GM23248 (cell line): ENCODE results near the gene ANO2. TPM values are rescaled to one million over a fixed set of nuclear protein-coding genes. Genes with fewer than 3 reads are reported as not detected.

Experiments
- DNase-seq: peaks from one replicate; pipeline ENCODE4 v3.0.0-alpha.2; 2015
- H2AFZ ChIP-seq: fragments of 200-600 bp; sonication (generic); 2 replicates; pipeline ENCODE4 v1.6.1; 2016; ENCODE audit warnings: antibody characterized with exemption
- H3F3A ChIP-seq: fragments of 200-600 bp; sonication (generic); 2 replicates; pipeline ENCODE4 v1.6.1; 2016; ENCODE audit warnings: mild to moderate bottlenecking, antibody characterized with exemption, mixed run types; ENCODE audit not compliant: insufficient read depth
- H3K27ac ChIP-seq: fragments of 200-600 bp; sonication (generic); 2 replicates; pipeline ENCODE4 v1.5.1; 2016; ENCODE audit warnings: mild to moderate bottlenecking
- H3K27me3 ChIP-seq: fragments of 200-600 bp; sonication (generic); replicated peaks from 2 replicates; pipeline ENCODE4 v1.6.1; 2016; ENCODE audit warnings: mild to moderate bottlenecking; ENCODE audit not compliant: insufficient read depth
- H3K36me3 ChIP-seq: fragments of 200-600 bp; sonication (generic); 2 replicates; pipeline ENCODE4 v1.6.1; 2016; ENCODE audit warnings: low read depth, mild to moderate bottlenecking
- H3K4me1 ChIP-seq: fragments of 200-600 bp; sonication (generic); 2 replicates; pipeline ENCODE4 v1.6.1; 2016; ENCODE audit warnings: mild to moderate bottlenecking; ENCODE audit not compliant: insufficient read depth
- H3K4me2 ChIP-seq: fragments of 200-600 bp; sonication (generic); one replicate; pipeline ENCODE4 v1.6.1; 2016; ENCODE audit warnings: mild to moderate bottlenecking; ENCODE audit not compliant: unreplicated experiment
- H3K4me3 ChIP-seq: fragments of 200-600 bp; sonication (generic); 2 replicates; pipeline ENCODE4 v1.5.1; 2016; ENCODE audit warnings: mild to moderate bottlenecking
- H3K79me2 ChIP-seq: fragments of 200-600 bp; sonication (generic); 2 replicates; pipeline ENCODE4 v1.6.1; 2016; ENCODE audit warnings: mild to moderate bottlenecking; ENCODE audit not compliant: insufficient read depth
- H3K9ac ChIP-seq: fragments of 200-600 bp; sonication (generic); 2 replicates; pipeline ENCODE4 v1.6.1; 2016; ENCODE audit warnings: mild to moderate bottlenecking
- H3K9me2 ChIP-seq: fragments of 200-600 bp; sonication (generic); 2 replicates; pipeline ENCODE4 v1.6.1; 2016; ENCODE audit warnings: mixed run types, mild to moderate bottlenecking, moderate library complexity; ENCODE audit not compliant: insufficient read depth
- H3K9me3 ChIP-seq: fragments of 200-600 bp; sonication (generic); one replicate; pipeline ENCODE4 v1.6.1; 2017; ENCODE audit warnings: low read depth
- H4K20me1 ChIP-seq: fragments of 200-600 bp; sonication (generic); 2 replicates; pipeline ENCODE4 v1.6.0; 2016; ENCODE audit not compliant: insufficient read depth
- EZH2 ChIP-seq: fragments of 200-600 bp; sonication (generic); IDR thresholded peaks from 2 replicates; pipeline ENCODE4 v1.6.1; 2018; ENCODE audit warnings: antibody characterized with exemption, mild to moderate bottlenecking; ENCODE audit not compliant: insufficient read depth, poor library complexity, severe bottlenecking
- EZH2phosphoT487 ChIP-seq: fragments of 200-600 bp; sonication (generic); IDR thresholded peaks from 2 replicates; pipeline ENCODE4 v1.6.1; 2018; ENCODE audit warnings: antibody characterized with exemption, moderate library complexity, mild to moderate bottlenecking, low read depth; ENCODE audit not compliant: insufficient read depth
- WGBS, 2 experiments: methylation state at CpG; one replicate each; pipeline ENCODE4 v1.1.6; 2015 to 2017; ENCODE audit warnings: low lambda C conversion rate in 2 of 2, low coverage in 1 of 2; ENCODE audit errors: missing lambda C conversion rate in 2 of 2; 5-methylcytosine and 5-hydroxymethylcytosine counted together
- in situ Hi-C: fragments of 300-500 bp; cut with MboI; formaldehyde crosslinking; loops from 2 replicates; pipeline ENCODE4 v1.15.0; 2020
- polyA plus RNA-seq: library from polyadenylated mRNA; unstranded; fragments of >200 nt; fragmentation: Nextera tagmentation; extraction: Ambion mirVana; gene quantifications from 2 replicates; pipeline ENCODE4 v1.2.1, GENCODE V29; 2016
- small RNA-seq: library from RNA; depleted of rRNA; stranded (forward); fragments of <200 nt; gene quantifications from one replicate; pipeline ENCODE3, GENCODE V24; 2014; ENCODE audit warnings: low read depth, low replicate concordance
- total RNA-seq: library from RNA; depleted of rRNA; stranded (reverse); fragments of >200 nt; shearing (Covaris generic); gene quantifications from 2 replicates; pipeline ENCODE4 v1.2.3, GENCODE V29; 2014; rRNA removed

ANO2 gene
- total and polyA plus RNA-seq, 2 experiments from 2014 or later = not detected

DNA sequence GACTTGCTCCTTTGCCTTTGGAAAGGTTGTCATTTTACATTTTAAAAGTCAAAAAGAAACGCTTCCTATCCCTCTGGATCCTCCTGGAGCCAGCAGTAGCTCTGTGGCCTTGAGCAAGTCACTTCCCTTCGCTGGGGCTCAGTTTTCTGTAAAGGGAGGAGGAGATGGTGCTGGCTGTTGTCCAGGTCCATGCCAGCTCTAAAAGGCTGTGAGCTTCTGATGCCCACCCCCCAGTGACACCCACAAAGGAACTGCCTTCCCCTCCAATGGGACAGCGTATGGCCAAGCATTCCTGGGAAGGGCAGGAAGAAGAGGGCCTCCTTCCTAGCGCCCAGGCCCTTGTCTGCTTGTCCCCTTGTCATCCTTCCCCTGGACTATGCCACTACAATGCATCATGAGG, 431.7 kb downstream of the ANO2 start:
- H3K27ac ChIP-seq = no peak overlapping the region
- in situ Hi-C loops = no loop called here
- 87 to 92% methylated on average over 4 of the region's 4 CpGs for WGBS, 2 experiments

More for the DNA sequence above, 431.7 kb downstream of the ANO2 start:
- no peaks in the 10 kb centered on the region for H3K27me3 ChIP-seq
- no peaks in the 10 kb centered on the region for H3K36me3 ChIP-seq
- H3K79me2 ChIP-seq = no peaks in the 10 kb centered on the region
- no peaks in the 10 kb centered on the region for H3K9me2 ChIP-seq
- H3K4me3 ChIP-seq = no peak overlapping the region
- H3K9ac ChIP-seq = no peak overlapping the region
- no peaks in the 10 kb centered on the region for H3K9me3 ChIP-seq
- DNase-seq = no peak
- H3K4me1 ChIP-seq = no peaks in the 10 kb centered on the region
- no peak overlapping the region for H3K4me2 ChIP-seq
- no peak overlapping the region for H2AFZ ChIP-seq
- TF ChIP-seq EZH2phosphoT487 (no peak), EZH2 (no peak)
- H3F3A ChIP-seq = no peaks in the 10 kb centered on the region
- no peaks in the 10 kb centered on the region for H4K20me1 ChIP-seq

Small RNA genes lying within 50 kb of the gene (small RNA-seq; reads per million reads assigned to genes)
- gene AC137627.1 = not detected

Other genes with a start within 250 kb of the ANO2 start
- not detected in 2 replicates for gene VWF, start 179.4 kb upstream of the ANO2 start, total RNA-seq
- 0.03 and 0.14 TPM in 2 replicates for gene VWF, start 179.4 kb upstream of the ANO2 start, polyA plus RNA-seq